ENCODE results near the gene C4orf51. TPM values are rescaled to one million over a fixed set of nuclear protein-coding genes. Genes with fewer than 3 reads are reported as not detected.

Gene C4orf51
- total and polyA plus RNA-seq, 2 donors (not counting 1 experiment from before 2014, with no cell fraction given): not detected

- no peaks in the 10 kb centered on the region for H3K27me3 ChIP-seq (replicated peaks in 1 of 4; ENCODE audit: control extremely low read depth in 1 of 4, control insufficient read depth in 3 of 4, insufficient read depth in 4 of 4, low read length in 3 of 4)
- DNase-seq: no peak
- H3K4me3 ChIP-seq (ENCODE audit: control extremely low read depth in 1 of 5, extremely low read depth in 1 of 5, insufficient read depth in 1 of 5, low read depth in 2 of 5, low read length in 4 of 5): no peak overlapping the region
- no peaks in the 10 kb centered on the region for H4K20me1 ChIP-seq (ENCODE audit: control insufficient read depth, insufficient read depth, low read length, poor library complexity, severe bottlenecking)
- 100% methylated on average over 1 of the region's 1 CpG for whole genome bisulfite sequencing (ENCODE audit: insufficient coverage)
- intact Hi-C loops (cut with micrococcal nuclease): no loop called here
- no peak for TF ChIP-seq EZH2 (IDR thresholded peaks at IDR 0.05; ENCODE audit: borderline replicate concordance, insufficient read depth, low read depth, low read length, poor library complexity, severe bottlenecking)
- no peak overlapping the region for H3K4me3 Mint-ChIP-seq
- peaks cover 6% of the 10 kb centered on the region for H3K4me1 Mint-ChIP-seq
- H3K9ac ChIP-seq (ENCODE audit: low read length): no peak overlapping the region
- peaks cover 37% of the 10 kb centered on the region for H3K27me3 Mint-ChIP-seq
- H3K36me3 ChIP-seq (replicated peaks in 1 of 2; ENCODE audit: control extremely low read depth in 1 of 2, control insufficient read depth in 1 of 2, extremely low read depth in 1 of 2, insufficient read depth in 2 of 2, low read length in 1 of 2): no peaks in the 10 kb centered on the region
- ChIA-PET CTCF (no interaction called here), POLR2A (no interaction called here)
- no peaks in the 10 kb centered on the region for H3K79me2 ChIP-seq (ENCODE audit: control insufficient read depth, insufficient read depth, low read length)
- no peak for ATAC-seq (ENCODE audit: low read depth)
- no peak overlapping the region for H3K27ac ChIP-seq (ENCODE audit: low read length in 2 of 2)
- H3K9me3 Mint-ChIP-seq (ENCODE audit: insufficient read depth): no peaks in the 10 kb centered on the region
- H3K9me3 ChIP-seq (ENCODE audit: control extremely low read depth in 1 of 3, control insufficient read depth in 2 of 3, insufficient read depth in 1 of 3, low read length in 2 of 3): no peaks in the 10 kb centered on the region
- no peak overlapping the region for H3K4me2 ChIP-seq (replicated peaks; ENCODE audit: low read depth, low read length, poor library complexity, severe bottlenecking)
- H3K27ac Mint-ChIP-seq: no peak overlapping the region
- no peaks in the 10 kb centered on the region for H3K4me1 ChIP-seq (ENCODE audit: control insufficient read depth in 2 of 2, insufficient read depth in 2 of 2, low read length in 2 of 2)
- H2AFZ ChIP-seq (ENCODE audit: insufficient read depth, low read depth, low read length, poor library complexity, severe bottlenecking): no peak overlapping the region
These were observed 42.6 kb downstream of the C4orf51 start for GRCh38 chr4:145722561-145722960.

GRCh38 chr4:145723336-145723735, 43.4 kb downstream of the C4orf51 start:
- ATAC-seq (ENCODE audit: low read depth) (no peak), DNase-seq (no peak)
- no CpG with 5 or more reads among the region's 2 CpGs for whole genome bisulfite sequencing (ENCODE audit: insufficient coverage)
- Mint-ChIP-seq H3K4me3 (no peak overlapping the region), H3K27ac (no peak overlapping the region), H3K4me1 (peaks cover 6% of the 10 kb centered on the region), H3K27me3 (peaks cover 32% of the 10 kb centered on the region), H3K9me3 (ENCODE audit: insufficient read depth) (no peaks in the 10 kb centered on the region)
- Histone ChIP-seq H4K20me1 (ENCODE audit: control insufficient read depth, insufficient read depth, low read length, poor library complexity, severe bottlenecking) (no peaks in the 10 kb centered on the region), H3K9ac (ENCODE audit: low read length) (no peak overlapping the region), H3K79me2 (ENCODE audit: control insufficient read depth, insufficient read depth, low read length) (no peaks in the 10 kb centered on the region), H3K4me2 (replicated peaks; ENCODE audit: low read depth, low read length, poor library complexity, severe bottlenecking) (no peak overlapping the region), H3K36me3 (replicated peaks in 1 of 2; ENCODE audit: control extremely low read depth in 1 of 2, control insufficient read depth in 1 of 2, extremely low read depth in 1 of 2, insufficient read depth in 2 of 2, low read length in 1 of 2) (no peaks in the 10 kb centered on the region), H3K9me3 (ENCODE audit: control extremely low read depth in 1 of 3, control insufficient read depth in 2 of 3, insufficient read depth in 1 of 3, low read length in 2 of 3) (no peaks in the 10 kb centered on the region), H2AFZ (ENCODE audit: insufficient read depth, low read depth, low read length, poor library complexity, severe bottlenecking) (no peak overlapping the region), H3K27ac (ENCODE audit: low read length in 2 of 2) (no peak overlapping the region), H3K4me1 (ENCODE audit: control insufficient read depth in 2 of 2, insufficient read depth in 2 of 2, low read length in 2 of 2) (no peaks in the 10 kb centered on the region), H3K4me3 (ENCODE audit: control extremely low read depth in 1 of 5, extremely low read depth in 1 of 5, insufficient read depth in 1 of 5, low read depth in 2 of 5, low read length in 4 of 5) (no peak overlapping the region), H3K27me3 (replicated peaks in 1 of 4; ENCODE audit: control extremely low read depth in 1 of 4, control insufficient read depth in 3 of 4, insufficient read depth in 4 of 4, low read length in 3 of 4) (no peaks in the 10 kb centered on the region)
- TF ChIP-seq EZH2 (IDR thresholded peaks at IDR 0.05; ENCODE audit: borderline replicate concordance, insufficient read depth, low read depth, low read length, poor library complexity, severe bottlenecking): no peak
- no peak for TF ChIP-seq CTCF (IDR thresholded peaks at IDR 0.05)
- intact Hi-C loops (cut with micrococcal nuclease): no loop called here
- ChIA-PET POLR2A (no interaction called here), CTCF (no interaction called here)

Data from B cell (primary cell).